GM23338 (cell line): ENCODE data around the gene TRAK1.

Experiments used
- CREB1 ChIP-seq: fragments of 250-450 bp; sonication (Bioruptor Pico); IDR thresholded peaks from 2 replicates; pipeline ENCODE4 v1.5.0; 2020; ENCODE audit warnings: low read depth, mild to moderate bottlenecking, moderate library complexity
- EZH2 ChIP-seq: fragments of 200-600 bp; sonication (generic); IDR thresholded peaks from one replicate; pipeline ENCODE4 v1.8.0; 2017; ENCODE audit warnings: antibody characterized with exemption, mild to moderate bottlenecking, low read depth; ENCODE audit not compliant: unreplicated experiment
- EZH2phosphoT487 ChIP-seq: fragments of 200-600 bp; sonication (generic); IDR thresholded peaks from one replicate; pipeline ENCODE4 v1.8.1; 2018; ENCODE audit warnings: antibody characterized with exemption; ENCODE audit not compliant: unreplicated experiment
- JUNB ChIP-seq: IDR thresholded peaks from one replicate; pipeline ENCODE4 v1.6.1; 2016; ENCODE audit warnings: antibody characterized with exemption; ENCODE audit not compliant: unreplicated experiment
- NANOG ChIP-seq: IDR thresholded peaks from 2 replicates; pipeline ENCODE4 v1.6.1; 2016; ENCODE audit warnings: antibody characterized with exemption, borderline replicate concordance
- POLR2AphosphoS5 ChIP-seq: IDR thresholded peaks from 2 replicates; pipeline ENCODE4 v1.6.1; 2016; ENCODE audit warnings: antibody characterized with exemption, low read depth
- STAT1 ChIP-seq: IDR thresholded peaks from one replicate; pipeline ENCODE4 v1.6.1; 2016; ENCODE audit warnings: antibody characterized with exemption; ENCODE audit not compliant: unreplicated experiment
- ZNF114 ChIP-seq: fragments of 250-450 bp; sonication (Bioruptor Pico); IDR thresholded peaks from 2 replicates; pipeline ENCODE4 v1.5.0; 2020; ENCODE audit warnings: mild to moderate bottlenecking, moderate library complexity
- ZNF331 ChIP-seq: fragments of 250-450 bp; sonication (Bioruptor Pico); IDR thresholded peaks from 2 replicates; pipeline ENCODE4 v1.5.0; 2020; ENCODE audit warnings: low read depth, mild to moderate bottlenecking, moderate library complexity
- TF ChIP-seq, protein P1 (sequence below), 2 experiments: fragments of 200-600 bp in 1 of 2; sonication (generic) in 1 of 2; conservative IDR thresholded peaks; 2 replicates each; pipeline versions ENCODE4 v1.5.1 to v1.6.1; 2016 to 2017; ENCODE audit warnings: antibody characterized with exemption in 2 of 2, low read depth in 2 of 2, mild to moderate bottlenecking in 2 of 2, moderate library complexity in 1 of 2
- TF ChIP-seq, protein P2 (sequence below): IDR thresholded peaks from 2 replicates; pipeline ENCODE4 v1.6.1; 2016; ENCODE audit warnings: antibody characterized with exemption
- TF ChIP-seq, protein P3 (sequence below): IDR thresholded peaks from one replicate; pipeline ENCODE4 v1.6.1; 2018; ENCODE audit warnings: antibody characterized with exemption; ENCODE audit not compliant: unreplicated experiment
- TF ChIP-seq, protein P4 (sequence below): fragments of 250-450 bp; sonication (Bioruptor Pico); IDR thresholded peaks from 2 replicates; pipeline ENCODE4 v1.5.0; 2020; ENCODE audit warnings: mild to moderate bottlenecking, moderate library complexity

DNA sequence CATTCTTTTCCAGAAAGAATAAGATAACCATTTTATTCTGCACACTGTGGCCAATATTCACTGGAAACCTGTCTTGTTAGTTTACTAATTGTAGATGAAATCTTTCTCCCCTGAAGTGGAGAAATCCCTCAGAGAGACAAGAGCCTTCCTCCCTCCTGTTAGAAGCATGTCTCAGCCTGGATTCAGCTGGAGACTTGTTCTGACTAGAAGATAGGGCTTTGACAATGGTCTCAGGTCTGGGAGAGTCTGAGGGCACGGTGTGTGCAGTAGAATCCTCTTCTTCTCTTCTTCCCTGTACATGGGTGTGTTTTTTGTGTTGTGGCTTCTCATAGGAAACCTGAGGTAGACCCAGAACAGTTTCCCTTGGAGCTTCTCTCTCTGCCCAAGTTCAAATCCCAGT lies 154.9 kb downstream of the TRAK1 start:
- TF ChIP-seq CREB1 = no peak
- no peak for TF ChIP-seq EZH2
- TF ChIP-seq, protein P1, sequence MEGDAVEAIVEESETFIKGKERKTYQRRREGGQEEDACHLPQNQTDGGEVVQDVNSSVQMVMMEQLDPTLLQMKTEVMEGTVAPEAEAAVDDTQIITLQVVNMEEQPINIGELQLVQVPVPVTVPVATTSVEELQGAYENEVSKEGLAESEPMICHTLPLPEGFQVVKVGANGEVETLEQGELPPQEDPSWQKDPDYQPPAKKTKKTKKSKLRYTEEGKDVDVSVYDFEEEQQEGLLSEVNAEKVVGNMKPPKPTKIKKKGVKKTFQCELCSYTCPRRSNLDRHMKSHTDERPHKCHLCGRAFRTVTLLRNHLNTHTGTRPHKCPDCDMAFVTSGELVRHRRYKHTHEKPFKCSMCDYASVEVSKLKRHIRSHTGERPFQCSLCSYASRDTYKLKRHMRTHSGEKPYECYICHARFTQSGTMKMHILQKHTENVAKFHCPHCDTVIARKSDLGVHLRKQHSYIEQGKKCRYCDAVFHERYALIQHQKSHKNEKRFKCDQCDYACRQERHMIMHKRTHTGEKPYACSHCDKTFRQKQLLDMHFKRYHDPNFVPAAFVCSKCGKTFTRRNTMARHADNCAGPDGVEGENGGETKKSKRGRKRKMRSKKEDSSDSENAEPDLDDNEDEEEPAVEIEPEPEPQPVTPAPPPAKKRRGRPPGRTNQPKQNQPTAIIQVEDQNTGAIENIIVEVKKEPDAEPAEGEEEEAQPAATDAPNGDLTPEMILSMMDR (conservative IDR thresholded peaks at IDR 0.05; ENCODE audit: low read depth in 2 of 2) = no peak
- TF ChIP-seq, protein P2, sequence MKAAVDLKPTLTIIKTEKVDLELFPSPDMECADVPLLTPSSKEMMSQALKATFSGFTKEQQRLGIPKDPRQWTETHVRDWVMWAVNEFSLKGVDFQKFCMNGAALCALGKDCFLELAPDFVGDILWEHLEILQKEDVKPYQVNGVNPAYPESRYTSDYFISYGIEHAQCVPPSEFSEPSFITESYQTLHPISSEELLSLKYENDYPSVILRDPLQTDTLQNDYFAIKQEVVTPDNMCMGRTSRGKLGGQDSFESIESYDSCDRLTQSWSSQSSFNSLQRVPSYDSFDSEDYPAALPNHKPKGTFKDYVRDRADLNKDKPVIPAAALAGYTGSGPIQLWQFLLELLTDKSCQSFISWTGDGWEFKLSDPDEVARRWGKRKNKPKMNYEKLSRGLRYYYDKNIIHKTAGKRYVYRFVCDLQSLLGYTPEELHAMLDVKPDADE = no peak
- TF ChIP-seq, protein P3, sequence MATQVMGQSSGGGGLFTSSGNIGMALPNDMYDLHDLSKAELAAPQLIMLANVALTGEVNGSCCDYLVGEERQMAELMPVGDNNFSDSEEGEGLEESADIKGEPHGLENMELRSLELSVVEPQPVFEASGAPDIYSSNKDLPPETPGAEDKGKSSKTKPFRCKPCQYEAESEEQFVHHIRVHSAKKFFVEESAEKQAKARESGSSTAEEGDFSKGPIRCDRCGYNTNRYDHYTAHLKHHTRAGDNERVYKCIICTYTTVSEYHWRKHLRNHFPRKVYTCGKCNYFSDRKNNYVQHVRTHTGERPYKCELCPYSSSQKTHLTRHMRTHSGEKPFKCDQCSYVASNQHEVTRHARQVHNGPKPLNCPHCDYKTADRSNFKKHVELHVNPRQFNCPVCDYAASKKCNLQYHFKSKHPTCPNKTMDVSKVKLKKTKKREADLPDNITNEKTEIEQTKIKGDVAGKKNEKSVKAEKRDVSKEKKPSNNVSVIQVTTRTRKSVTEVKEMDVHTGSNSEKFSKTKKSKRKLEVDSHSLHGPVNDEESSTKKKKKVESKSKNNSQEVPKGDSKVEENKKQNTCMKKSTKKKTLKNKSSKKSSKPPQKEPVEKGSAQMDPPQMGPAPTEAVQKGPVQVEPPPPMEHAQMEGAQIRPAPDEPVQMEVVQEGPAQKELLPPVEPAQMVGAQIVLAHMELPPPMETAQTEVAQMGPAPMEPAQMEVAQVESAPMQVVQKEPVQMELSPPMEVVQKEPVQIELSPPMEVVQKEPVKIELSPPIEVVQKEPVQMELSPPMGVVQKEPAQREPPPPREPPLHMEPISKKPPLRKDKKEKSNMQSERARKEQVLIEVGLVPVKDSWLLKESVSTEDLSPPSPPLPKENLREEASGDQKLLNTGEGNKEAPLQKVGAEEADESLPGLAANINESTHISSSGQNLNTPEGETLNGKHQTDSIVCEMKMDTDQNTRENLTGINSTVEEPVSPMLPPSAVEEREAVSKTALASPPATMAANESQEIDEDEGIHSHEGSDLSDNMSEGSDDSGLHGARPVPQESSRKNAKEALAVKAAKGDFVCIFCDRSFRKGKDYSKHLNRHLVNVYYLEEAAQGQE = no peak
- no peak for TF ChIP-seq POLR2AphosphoS5
- TF ChIP-seq, protein P4, sequence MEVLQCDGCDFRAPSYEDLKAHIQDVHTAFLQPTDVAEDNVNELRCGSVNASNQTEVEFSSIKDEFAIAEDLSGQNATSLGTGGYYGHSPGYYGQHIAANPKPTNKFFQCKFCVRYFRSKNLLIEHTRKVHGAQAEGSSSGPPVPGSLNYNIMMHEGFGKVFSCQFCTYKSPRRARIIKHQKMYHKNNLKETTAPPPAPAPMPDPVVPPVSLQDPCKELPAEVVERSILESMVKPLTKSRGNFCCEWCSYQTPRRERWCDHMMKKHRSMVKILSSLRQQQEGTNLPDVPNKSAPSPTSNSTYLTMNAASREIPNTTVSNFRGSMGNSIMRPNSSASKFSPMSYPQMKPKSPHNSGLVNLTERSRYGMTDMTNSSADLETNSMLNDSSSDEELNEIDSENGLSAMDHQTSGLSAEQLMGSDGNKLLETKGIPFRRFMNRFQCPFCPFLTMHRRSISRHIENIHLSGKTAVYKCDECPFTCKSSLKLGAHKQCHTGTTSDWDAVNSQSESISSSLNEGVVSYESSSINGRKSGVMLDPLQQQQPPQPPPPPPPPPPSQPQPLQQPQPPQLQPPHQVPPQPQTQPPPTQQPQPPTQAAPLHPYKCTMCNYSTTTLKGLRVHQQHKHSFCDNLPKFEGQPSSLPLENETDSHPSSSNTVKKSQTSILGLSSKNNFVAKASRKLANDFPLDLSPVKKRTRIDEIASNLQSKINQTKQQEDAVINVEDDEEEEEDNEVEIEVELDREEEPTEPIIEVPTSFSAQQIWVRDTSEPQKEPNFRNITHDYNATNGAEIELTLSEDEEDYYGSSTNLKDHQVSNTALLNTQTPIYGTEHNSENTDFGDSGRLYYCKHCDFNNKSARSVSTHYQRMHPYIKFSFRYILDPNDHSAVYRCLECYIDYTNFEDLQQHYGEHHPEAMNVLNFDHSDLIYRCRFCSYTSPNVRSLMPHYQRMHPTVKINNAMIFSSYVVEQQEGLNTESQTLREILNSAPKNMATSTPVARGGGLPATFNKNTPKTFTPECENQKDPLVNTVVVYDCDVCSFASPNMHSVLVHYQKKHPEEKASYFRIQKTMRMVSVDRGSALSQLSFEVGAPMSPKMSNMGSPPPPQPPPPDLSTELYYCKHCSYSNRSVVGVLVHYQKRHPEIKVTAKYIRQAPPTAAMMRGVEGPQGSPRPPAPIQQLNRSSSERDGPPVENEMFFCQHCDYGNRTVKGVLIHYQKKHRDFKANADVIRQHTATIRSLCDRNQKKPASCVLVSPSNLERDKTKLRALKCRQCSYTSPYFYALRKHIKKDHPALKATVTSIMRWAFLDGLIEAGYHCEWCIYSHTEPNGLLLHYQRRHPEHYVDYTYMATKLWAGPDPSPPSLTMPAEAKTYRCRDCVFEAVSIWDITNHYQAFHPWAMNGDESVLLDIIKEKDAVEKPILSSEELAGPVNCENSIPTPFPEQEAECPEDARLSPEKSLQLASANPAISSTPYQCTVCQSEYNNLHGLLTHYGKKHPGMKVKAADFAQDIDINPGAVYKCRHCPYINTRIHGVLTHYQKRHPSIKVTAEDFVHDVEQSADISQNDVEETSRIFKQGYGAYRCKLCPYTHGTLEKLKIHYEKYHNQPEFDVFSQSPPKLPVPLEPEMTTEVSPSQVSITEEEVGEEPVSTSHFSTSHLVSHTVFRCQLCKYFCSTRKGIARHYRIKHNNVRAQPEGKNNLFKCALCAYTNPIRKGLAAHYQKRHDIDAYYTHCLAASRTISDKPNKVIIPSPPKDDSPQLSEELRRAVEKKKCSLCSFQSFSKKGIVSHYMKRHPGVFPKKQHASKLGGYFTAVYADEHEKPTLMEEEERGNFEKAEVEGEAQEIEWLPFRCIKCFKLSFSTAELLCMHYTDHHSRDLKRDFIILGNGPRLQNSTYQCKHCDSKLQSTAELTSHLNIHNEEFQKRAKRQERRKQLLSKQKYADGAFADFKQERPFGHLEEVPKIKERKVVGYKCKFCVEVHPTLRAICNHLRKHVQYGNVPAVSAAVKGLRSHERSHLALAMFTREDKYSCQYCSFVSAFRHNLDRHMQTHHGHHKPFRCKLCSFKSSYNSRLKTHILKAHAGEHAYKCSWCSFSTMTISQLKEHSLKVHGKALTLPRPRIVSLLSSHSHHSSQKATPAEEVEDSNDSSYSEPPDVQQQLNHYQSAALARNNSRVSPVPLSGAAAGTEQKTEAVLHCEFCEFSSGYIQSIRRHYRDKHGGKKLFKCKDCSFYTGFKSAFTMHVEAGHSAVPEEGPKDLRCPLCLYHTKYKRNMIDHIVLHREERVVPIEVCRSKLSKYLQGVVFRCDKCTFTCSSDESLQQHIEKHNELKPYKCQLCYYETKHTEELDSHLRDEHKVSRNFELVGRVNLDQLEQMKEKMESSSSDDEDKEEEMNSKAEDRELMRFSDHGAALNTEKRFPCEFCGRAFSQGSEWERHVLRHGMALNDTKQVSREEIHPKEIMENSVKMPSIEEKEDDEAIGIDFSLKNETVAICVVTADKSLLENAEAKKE (CRISPR knock-in tag) = no peak
- TF ChIP-seq JUNB = no peak
- TF ChIP-seq NANOG = no peak
- no peak for TF ChIP-seq ZNF114 (CRISPR knock-in tag)
- TF ChIP-seq EZH2phosphoT487 = no peak
- no peak for TF ChIP-seq ZNF331 (CRISPR knock-in tag)
- no peak for TF ChIP-seq STAT1
